ENCODE data around the gene RPS27.
"Not testable (repeated sequence)": the region's sequence is repeated elsewhere in the genome, so short reads cannot be mapped to it uniquely, and the experiment has no call there.

- not testable (repeated sequence) for TF ChIP-seq CTCF (IDR thresholded peaks at IDR 0.05; ENCODE audit: insufficient read depth, low read length); POLR2AphosphoS5 (IDR thresholded peaks at IDR 0.05; ENCODE audit: low read depth); REST (IDR thresholded peaks at IDR 0.05; ENCODE audit: insufficient replicate concordance, low read depth); GABPA (IDR thresholded peaks at IDR 0.05; ENCODE audit: low read depth); SPI1 (IDR thresholded peaks at IDR 0.05; ENCODE audit: borderline replicate concordance, low read depth)
These were observed 22.0 kb downstream of the RPS27 start for GRCh38 chr1:154012543-154012942.

All from HL-60 (cell line).